Measurements from ENCODE around the gene E2F8.

E2F8 gene

GRCh38 chr11:19194620-19195308 lies 46.0 kb downstream of the E2F8 start:
- no peak for FAIRE-seq
- no peak for DNase-seq (ENCODE audit: insufficient read length, low spot score)

GRCh38 chr11:19193916-19194315 lies 46.8 kb downstream of the E2F8 start:
- DNase-seq (ENCODE audit: insufficient read length, low spot score) (no peak), FAIRE-seq (no peak)

- FAIRE-seq (peak; percentile 23), DNase-seq (ENCODE audit: insufficient read length, low spot score) (no peak)
Observed at GRCh38 chr11:19191530-19192169, 49.1 kb downstream of the E2F8 start.

GRCh38 chr11:19187833-19188258 lies 52.9 kb downstream of the E2F8 start:
- no peak for DNase-seq (ENCODE audit: insufficient read length, low spot score)
- no peak for FAIRE-seq

DNA sequence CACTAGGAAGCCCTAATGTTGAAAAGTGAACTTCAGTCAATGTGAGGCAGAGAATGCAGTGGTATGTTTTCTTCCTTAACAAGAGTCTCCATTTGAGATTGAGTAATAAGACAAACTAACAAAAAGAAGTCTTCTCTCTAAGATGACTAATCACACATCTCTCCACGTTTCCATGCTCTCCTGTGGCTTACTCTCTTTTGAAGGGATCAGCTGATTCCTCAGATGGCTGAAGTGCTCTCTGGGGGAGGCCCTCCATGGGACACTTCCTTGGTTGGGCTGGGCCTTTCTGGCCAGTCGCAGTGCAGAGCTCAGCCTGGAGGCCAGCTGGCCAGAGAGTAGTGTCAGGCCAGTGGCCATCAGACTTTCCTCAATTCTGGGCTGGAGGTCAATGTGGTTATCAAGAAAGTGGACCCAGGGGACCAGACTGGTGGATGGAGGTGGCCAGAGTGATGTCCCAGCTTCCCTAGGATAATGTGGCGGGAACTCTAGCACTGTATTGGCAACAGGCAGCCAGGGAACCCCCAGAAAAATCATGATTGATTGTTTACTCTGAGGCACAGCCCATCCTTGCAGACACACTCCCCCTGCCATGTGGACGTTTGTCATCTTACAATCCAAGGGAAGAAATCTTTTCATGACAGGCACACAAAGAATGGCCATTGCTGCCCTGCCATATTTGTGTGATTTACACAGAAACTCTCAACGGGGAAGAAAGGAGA lies 53.5 kb downstream of the E2F8 start:
- FAIRE-seq (no peak), DNase-seq (ENCODE audit: insufficient read length, low spot score) (no peak)

DNA sequence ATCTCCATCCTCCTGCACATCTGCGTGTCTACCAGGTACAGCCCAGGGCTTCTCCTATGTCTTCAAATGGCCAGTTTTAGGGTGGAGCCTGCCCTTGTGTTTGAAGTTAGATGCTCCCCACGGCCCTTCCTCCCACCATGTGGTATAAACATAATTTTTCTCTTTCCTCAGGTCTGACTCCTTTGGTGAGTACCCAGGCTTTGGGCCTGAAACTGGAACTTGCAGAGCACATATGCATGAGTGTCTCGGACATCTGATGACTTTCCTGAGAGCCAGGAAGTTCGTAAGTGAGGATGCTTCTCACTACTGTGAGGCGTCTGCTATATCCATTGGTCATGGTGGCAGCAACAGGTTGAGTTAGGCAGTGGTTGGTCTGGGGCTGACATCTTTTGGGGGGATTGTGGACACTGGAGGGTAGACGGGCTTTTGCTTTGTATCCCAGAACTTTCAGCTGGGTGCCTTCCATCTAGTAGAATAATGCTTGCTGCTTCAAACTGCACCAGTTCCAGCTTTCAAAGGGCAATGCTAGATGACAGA lies 55.2 kb downstream of the E2F8 start:
- DNase-seq (ENCODE audit: insufficient read length, low spot score) = no peak
- no peak for FAIRE-seq

DNA sequence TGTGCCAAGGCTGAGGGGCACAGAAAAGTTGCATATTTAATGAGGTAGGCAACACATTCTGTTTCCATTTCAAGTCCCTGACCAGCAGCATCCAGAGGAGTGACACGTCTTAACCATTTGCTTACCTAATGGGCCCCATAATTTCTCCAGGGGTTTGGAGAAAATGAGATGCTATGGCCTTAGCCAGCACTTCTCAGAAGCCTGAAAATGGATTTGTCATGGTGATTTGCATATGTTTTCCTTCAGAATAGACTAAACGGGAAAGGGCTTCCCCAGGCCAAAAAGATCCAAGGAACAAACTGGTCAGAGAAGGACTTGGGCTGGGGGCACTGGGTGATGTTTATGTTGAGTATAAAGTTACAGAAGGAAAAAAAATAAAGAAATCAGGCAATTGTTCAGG lies 55.7 kb downstream of the E2F8 start:
- DNase-seq (ENCODE audit: insufficient read length, low spot score) (no peak), FAIRE-seq (no peak)

GRCh38 chr11:19183646-19184045 lies 57.1 kb downstream of the E2F8 start:
- no peak for DNase-seq (ENCODE audit: insufficient read length, low spot score)
- FAIRE-seq = no peak

DNA sequence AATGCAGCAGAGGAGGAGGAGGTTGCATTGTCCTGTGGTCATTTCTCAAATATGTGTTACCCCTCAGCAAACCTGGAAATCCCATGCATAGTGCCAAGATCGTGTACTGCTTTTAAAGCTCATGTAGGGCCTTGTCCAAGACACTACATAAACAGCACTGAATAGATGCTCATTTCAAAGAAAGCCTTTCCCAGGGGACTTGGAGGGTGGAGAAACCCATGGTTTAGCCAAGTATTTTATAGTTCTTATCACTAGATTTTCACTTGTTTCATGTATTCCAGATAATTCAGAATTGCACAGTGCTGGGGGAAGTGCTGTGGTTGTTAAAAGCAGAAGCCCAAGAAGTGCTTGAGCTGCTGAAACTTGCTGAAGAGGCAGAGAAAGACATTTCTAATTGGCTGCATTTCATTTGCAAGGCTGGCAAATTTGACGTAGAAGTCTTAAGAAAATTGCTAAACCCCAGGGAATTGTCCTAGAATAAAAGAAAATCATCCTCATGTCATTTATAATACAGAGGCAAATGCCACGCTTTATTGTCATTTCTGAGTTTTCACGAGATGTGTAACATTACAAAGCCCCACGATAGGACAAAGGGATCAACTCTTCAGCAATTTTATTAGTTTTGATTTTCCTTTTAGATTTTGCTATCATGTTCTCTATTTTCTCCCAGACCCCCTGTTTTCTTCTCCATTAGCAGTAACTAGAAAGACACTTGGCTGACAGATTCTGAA lies 59.0 kb downstream of the E2F8 start:
- no peak for FAIRE-seq
- no peak for DNase-seq (ENCODE audit: insufficient read length, low spot score)

GRCh38 chr11:19176629-19177186 lies 64.0 kb downstream of the E2F8 start:
- DNase-seq (ENCODE audit: insufficient read length, low spot score) (no peak), FAIRE-seq (no peak)

All from HTR-8/SVneo (cell line).